Fibroblast of skin of left biceps (primary cell): ENCODE results near the gene SPTLC2.

ENCODE experiments used
- DNase-seq, 2 experiments: peaks; one replicate each; pipeline ENCODE4 v3.0.0-alpha.2; 2013; ENCODE audit warnings: low read depth in 2 of 2

SPTLC2 gene

DNA sequence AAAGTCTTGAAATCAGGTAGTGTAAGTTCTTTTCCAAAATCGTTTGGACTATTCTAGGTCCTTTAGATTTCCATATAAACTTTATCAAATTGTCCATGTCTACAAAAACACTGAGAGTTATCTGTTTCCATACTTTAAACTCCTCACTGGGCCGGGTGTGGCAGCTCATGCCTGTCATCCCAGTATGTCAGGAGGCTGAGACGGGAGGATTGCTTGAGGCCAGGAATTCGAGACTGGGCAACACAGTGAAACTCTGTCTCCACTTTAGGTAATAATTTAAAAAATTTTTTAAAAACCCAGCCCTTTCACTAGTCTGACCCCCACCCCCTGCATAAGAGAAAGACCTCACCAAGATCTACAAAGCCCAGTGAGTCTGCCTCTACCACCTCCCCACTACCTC, 111.4 kb downstream of the SPTLC2 start:
- no peak for DNase-seq

DNA sequence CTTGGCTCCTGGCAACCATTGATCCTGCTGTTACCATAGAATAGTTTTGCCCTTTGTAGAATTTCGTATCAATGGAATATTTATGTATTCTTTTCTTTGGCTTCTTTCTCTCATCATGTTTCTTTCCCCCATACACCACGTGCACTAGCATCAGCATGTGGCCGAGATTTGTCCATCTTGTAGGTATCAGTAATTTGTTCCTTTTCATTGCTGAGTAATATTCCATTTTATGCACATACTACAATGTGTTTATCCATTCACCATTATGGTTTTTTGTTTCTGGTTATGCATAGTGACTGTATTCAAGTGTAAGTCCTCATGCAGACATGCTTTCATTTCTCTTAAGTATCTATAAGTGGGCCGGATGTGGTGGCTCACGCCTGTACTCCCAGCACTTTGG, 113.3 kb downstream of the SPTLC2 start:
- no peak for DNase-seq

DNA sequence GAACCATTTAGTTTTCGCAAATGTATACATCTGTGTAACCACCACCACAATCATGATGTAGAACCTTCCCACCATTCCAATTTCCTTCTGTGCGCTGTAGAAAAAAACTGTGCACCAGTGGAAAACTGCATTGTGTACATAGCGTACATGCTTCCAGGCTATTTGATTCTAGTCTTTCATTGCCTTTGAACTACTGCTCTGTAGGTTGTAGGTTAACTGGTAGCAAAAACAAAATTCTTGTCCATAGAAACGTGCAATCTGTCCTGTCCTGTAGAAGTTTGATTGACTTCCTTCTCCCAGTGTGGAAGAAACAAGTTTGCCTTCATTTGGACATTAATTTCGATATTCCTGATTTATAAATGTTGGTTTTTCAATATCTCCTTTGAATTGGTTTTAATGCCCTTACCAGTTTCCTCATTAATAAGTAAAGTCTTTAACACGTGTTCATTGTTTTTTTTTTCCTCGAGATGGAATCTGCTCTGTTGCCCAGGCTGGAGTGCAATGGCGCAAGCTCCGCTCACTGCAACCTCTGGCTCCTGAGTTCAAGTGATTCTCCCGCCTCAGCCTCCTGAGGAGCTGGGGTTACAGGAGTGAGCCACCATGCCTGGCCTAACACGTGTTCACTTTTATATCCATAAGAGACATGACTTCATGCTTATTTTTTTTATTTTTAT, 114.2 kb downstream of the SPTLC2 start:
- no peak for DNase-seq

DNA sequence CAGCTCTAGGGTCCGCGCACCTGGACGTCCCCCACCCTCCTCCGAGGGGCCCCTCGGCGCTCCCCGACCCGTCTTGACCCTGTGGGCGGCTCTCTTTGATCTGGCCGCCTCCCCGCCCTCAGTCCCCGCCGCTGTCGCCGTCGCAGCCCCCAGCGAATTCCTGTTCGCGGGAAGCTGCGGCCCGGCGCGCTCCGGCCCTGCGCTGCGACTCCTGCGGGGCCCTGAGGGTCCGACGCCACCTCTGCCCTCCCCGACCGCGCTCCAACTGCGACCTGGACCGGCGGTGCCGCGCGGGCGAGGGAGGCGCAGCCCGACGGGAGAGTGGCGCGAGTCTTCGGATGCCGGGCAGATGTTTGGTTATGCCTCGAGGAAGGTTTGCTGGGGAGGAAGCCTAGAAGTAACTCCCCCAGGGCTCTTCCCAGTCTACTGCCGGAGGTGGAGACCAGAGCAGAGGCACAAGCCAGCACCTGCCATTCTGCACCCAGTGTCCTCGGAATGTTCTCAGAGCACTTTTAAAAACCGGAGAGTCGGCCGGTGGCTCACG, 117.4 kb downstream of the SPTLC2 start:
- DNase-seq: no peak

DNA sequence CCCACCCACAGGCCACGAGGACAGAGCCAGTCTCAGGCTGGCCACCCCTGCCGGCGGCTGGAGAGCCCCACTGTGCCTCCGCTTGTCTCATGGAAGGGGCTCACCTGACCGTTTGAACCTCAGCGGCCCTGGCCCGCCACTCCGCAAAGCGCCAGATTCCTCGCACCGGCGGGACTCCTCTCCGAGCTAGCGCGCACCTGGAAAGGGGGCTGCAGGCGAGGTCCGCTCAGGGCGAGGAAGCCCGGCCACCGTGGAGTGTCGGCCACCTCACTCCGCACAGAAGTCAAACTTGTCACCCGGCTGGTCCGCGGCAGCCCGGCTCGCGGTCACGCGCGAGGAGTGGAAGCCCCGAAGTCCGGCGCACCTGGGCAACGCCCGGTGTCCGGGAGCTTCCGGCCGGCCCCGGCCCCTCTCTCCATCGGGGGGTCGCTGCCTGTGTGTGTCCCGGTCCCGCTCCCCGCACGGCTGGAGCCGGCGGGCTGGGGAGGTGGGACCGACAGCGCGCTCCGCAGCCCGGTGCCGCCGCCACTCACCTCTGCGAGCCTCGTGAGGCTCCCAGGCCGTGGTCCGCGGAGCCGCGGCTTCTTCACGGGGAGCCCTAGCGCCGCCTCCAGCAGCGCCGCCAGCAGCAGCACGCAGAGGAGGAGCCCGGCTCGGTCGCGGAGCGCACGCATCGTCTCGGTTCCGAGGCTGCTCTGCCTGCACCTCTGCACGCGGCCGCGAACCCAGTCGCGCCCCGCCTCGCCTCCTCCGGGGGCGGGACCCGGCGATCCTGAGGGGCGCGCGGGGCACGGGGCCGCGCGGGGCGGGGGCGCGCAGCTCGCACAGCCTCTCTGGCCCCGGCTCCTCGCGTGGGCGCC, 118.1 kb downstream of the SPTLC2 start, which contains the start of gene ISM2:
Gene ISM2 (minus strand): TSS at position 697 of the 860 bp plus-strand sequence. CDS start 23 bp downstream, at position 674.
- DNase-seq: no peak

DNA sequence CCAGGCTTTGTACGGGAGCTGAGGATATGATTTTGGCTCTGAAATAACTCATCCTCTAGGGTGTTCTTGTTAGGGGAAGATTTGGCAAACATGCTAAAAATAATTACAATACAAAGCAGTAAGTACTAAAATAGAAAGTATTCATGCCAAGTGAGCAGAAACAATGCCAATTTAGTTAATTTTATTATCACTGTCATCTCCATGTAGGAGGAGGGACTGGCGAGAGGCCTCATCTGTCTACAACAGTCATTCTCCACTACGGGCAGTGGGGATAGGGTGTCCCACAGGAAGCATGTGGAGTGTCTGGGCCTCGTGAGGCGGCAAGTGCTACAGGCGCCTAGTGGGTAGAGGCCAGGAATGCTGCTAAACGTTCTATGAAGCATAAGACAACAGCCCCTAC, 121.1 kb downstream of the SPTLC2 start:
- DNase-seq: no peak

DNA sequence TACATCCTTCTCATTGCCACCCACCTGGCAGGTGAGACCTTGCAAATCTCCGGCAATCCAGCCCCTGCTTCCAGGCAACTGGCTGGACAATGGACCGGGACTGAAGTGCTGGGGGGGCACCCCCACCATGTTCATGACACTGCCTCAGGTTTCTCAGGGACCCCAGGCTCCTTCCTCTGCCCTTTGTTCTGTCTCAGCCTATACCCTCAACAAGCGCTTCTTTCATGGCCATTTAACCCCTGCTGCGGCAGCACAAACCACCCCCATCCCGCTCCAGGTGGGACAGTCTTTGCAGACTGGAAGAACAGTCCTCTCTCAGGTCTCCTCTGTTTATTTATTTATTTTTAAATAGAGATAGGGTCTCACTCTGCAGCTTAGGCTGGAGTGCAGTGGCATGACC, 125.4 kb downstream of the SPTLC2 start:
- DNase-seq: no peak

DNA sequence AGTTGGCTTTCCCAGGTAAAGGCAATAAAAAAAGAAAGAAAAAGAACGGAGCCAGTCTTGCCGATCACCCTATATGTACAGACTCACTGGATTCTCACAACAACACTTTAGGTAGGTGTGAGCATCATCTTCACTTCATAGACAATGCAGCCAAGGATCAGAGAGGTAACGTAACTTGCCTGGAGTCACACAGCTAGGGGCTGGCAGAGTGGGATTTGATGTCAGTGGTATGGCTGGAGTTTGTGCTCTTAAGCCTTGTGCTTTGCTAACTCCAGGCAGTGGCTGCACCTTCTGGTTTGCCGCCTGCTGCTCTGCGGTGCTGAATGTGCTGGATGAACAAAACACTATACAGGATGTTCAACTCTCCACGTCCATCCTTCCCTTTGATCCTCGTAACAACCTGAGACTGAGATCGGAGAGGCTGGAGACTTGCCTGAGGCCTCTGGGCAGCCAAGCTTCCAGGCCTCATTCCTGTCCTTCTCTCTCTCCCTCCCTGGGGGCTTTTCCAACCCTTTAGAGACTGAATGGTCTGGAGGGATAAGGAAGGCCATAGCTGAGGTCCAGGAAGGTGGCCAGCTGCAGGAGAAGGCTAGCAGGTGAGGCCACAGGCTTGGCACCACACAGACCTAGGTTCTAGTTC, 126.0 kb downstream of the SPTLC2 start:
- no peak for DNase-seq

DNA sequence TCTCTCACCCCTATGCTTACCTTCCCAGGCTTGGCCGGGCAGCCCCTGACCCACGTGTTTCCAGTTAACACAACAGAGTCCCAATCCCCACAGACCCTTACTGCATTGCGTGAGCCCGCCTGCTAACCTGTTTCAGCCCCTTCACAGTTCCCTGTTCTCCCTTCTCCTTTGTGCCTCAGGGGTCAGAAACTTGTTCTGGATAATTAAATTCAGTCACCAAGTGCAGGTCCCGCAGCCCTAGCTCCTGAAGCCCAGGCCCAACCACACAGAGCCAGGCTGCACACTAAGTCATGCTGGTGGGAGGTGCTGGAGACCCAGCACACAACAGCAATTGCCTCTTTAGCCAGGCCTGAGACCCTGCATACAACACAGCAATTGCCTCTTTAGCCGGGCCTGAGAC, 127.4 kb downstream of the SPTLC2 start:
- no peak for DNase-seq

DNA sequence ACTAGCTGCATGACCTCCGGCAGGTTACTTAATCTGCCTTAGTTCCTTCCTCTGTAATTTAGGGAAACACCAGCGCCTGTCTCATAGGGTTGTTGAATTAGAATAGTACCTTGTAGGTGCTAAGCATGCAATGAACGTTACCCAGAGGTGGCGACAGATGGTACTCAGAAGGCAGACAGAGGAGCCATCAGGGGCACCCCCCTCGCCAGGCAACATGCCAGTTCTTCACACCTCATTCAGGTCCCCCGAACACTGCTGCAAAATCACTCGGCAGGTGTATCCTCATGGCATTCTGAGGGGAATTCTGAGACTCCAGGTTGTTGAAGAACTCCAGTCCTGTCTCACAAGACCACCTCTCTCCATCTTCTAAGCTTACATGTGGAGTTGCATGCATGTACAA, 127.9 kb downstream of the SPTLC2 start:
- no peak for DNase-seq

DNA sequence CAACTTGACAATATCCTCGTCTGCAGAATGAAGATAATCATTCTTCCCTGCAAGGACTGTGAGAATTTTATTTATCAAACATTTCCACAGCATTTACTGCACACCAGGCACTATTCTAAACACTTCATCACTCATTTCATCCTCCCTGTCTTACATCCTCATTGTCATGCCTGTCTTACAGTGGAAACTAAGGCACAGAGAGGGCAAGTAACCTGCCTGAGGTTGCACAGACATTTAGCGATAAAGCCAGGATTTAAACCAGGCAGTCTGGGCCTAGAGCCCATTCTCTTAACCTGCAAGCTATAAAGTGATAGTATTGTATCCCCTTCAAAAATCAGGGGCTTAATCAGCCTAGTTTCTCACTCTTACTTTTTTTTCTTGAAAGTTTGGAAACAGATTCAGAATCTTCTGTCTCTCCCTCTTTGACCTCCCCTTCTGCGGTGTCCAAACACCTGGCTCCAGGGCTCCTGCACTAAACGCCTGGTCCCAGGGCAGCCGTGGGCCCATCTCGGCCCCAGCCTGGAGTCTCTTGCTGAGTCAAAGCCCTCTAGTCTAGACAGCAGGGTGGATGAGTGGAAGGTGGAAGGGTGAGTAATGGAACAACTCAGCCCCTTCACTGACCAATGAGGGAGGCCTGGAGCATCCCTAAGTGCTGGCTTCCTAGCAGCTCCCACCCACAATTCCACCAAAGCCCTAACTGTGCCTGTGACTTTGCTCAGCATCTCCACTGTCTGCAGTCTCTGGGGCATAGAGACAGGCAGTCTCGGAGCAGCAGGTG, 130.3 kb downstream of the SPTLC2 start:
- DNase-seq: no peak

DNA sequence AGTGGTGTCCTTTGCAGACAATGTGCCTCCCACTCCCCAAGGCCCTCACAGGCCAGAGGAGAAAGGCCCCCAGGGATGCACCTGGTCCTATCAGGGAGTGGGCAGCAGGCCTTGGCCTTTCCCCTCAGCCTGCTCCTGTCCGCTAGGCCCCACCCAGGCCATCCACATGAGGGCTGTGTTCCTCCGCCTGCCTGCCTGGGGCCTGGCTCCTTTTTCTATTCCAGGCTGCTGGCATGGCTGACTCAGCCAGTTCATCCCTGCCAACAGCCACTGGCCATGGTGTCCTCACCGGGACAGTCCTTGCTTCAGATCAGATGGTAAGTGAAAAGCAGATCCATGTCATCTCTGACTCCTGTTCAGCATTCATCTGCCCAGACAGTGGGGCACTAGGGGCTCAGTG, 131.2 kb downstream of the SPTLC2 start:
- DNase-seq: no peak

DNA sequence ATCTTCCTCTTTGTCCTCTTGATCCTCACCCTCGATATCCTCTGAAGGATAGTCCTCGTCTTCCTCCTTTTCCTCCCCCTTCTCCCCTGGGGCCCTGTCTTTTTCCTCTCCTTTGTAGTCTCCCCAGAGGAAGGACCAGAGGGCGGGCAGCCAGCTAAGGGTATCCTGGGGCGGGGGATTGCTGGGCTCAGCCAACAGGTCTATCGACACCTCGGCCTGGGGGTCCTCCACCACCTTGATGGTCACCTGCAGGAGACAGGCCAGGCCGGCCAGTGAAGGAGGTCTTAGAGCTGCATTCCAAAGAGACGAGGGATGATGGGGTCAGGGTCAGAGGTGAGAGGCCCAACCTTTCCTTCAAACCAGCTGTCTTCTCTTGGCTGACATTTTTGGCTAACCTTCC, 134.0 kb downstream of the SPTLC2 start:
- no peak for DNase-seq

DNA sequence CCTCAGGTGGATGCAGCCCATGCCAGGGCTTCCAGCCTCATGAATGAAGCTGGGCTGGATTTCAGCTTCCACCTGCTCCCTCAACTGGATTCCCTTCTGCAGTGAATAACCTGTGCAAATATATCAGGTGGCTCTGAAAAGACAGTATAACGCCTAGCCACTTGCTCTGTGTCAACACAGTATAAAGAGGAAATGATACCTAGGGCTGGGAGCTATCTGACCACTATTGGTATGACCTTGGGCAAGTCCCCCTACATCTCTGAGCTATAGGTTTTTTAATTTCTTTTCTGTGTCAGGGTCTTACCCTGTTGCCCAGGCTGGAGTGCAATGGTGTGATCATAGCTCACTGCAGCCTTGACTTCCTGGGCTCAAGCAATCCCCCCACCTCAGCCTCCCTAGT, 137.6 kb downstream of the SPTLC2 start:
- no peak for DNase-seq

DNA sequence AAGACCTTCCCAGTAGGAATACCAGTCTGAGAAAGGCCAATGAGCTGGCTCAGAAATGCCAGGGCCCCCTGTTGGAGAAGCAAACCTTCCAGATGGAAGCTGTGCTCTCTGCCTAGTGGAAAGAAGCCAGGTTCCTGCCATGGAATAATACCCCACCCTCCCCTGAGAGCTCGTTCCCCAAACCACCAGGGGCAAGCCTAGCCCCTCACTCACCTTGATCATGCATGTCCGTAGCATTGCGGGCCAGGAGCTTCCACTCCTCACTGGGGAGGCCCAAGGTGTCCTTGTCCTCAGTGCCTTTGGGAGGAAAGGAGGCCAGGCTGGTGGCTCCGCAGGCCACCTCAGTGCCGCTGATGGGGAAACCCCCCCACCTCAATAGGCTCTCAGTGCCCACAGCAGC, 138.4 kb downstream of the SPTLC2 start:
- no peak for DNase-seq

DNA sequence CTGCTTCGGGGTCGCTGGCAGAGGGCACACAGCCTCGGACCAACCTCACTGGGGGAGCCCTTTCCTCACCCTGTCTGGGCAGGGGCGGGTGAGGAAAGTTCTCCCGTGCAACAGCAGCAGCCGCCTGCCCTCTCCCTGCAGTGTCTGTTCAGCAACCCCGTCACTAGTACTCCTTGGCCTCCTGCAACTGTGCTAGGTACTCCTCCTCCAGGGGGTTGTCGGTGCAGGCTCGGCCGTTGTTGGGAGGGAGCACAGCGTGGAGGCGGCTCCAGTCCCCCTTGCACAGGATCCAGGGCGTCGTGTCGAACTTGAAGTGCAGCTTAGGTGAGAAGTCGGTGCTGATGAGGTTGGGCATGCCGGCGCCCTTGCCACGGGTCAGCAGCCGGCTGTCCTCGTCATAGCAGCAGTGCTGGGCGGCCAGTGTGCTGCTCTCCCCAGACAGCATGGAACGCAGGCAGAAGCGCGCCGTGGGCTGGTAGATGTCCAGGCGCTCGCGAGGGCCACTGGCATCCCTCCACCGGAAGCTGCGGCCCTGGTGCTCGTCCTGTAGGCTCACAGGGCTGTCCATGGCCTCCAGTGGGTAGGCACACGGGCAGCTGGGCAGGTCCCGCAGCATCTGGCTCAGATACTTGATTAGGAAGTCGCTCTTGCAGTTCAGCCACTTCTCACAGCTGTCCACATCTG, 140.9 kb downstream of the SPTLC2 start:
- no peak for DNase-seq

DNA sequence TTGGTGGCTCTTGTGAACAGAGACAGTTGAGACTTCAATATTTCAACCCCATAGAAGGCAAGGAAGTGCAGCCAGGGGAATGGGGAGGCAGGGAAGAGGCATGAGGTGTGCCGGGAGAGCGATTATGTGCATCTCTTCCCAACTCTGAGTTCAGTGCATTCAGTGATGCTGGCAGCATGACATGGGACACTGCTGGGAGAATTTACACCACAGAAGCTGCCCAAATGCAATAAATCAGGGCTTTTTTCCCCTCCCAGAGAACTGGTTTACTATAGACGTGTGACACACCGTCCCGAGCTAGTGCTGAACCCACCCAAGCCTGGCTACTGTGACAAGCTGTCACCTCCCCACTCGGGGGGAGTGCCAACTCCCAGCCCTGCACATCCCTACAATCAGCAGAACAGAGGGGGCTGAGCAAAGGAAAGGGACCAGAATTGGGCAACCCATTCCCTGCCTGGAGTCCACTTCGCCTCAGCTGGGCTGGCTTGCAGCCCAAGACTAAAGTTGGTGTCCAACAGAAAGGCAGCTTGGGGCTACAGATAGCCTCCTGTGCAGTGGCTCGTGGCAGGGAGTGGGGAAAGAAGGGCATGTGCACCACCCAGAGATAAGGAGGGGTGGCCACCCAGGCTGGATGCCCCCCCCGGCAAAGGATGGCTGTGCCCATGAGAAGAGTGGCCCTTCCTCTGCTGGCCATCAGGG, 141.8 kb downstream of the SPTLC2 start:
- DNase-seq: no peak

DNA sequence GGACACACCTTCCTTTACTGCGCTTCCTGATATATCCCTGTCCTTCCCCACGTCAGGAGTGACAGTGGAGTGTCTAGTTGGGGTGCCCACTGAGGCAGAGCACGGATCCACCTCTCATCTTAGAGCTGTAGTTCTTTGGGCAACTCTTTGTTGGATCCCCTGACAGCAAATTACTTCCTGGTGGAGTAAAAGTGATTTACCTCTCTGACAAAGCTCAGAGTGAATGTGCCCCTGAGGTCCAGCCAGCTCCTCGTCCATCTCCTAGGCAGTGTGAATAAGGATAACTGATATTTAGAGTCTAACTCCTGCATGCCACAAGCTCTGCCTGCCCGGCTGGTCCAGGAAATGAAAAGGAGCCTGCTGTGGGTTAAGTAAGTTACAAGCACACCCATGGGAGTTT, 142.5 kb downstream of the SPTLC2 start:
- DNase-seq: no peak

DNA sequence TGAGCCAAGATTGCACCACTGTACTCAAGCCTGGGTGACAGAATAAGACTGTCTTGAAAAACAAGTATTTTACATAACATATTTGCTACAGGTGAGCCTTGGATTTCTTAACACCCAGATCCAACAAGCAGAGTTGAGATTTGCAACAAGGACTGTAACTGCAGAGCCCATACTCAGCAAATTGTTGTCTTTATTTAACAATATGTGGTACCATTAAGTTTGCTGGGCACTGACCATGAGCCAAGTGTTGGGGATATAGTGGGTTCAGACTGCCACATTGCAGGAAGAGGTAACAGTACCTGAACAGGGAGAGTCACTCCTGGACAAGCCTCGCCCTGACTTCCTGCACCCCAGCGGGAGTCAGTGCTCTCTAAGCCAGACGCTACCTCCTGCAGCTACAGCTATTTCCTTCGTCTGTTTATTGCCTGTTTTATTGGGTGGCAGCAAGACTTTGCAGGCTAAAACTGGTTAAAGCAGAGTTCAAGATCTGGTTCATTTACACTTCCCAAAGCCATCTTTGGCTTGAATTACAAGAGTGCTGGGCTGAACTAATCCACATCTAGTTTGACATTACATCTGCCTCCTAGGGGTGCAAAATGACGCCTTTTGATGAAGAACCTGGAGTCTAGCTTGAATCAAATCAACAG, 146.1 kb downstream of the SPTLC2 start:
- DNase-seq: no peak

DNA sequence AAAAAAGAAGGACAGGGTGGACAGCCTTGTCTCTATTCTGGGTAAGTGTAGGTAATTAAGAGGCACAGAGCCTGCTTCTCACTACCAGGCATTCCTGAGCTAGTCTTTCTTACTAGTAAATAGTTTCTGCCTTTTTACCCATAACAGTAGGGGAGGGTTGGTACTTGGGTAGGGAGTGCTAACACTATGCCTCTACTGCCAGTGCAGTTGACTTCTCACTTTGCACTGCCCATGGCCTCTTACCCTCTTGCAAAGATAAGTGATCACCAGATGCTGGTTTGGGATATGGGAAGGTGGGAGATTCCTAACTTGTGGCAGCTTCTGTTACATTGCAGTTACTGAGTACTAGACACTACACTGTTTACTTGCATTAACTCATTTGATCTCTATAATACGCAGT, 146.9 kb downstream of the SPTLC2 start:
- no peak for DNase-seq
